PC-3 (cell line): ENCODE data around the gene RCCD1. TPM values are rescaled to one million over a fixed set of nuclear protein-coding genes. Genes with fewer than 3 reads are reported as not detected.

ENCODE experiments used
- ATAC-seq: fragments of 200-7000 bp; cut with Tn5 transposase; 2 replicates; pipeline ENCODE4 v1.9.1; 2020; ENCODE audit warnings: mild to moderate bottlenecking, moderate library complexity
- BruUV-seq: library from RNA; stranded (reverse); fragments of 400-500 nt; replicated peaks from 2 replicates; lab custom pipeline; 2021; lab: Mats Ljungman, UMichigan
- CTCF ChIA-PET: fragments of 300-600 bp; sonication (Branson Sonifier 250); formaldehyde crosslinking; loops from one replicate; lab custom pipeline; 2022; ENCODE audit warnings: antibody characterized with exemption; lab: Charles Lee
- POLR2A ChIA-PET: fragments of 300-600 bp; sonication (Branson Sonifier 250); formaldehyde crosslinking; loops from one replicate; lab custom pipeline; 2022; ENCODE audit warnings: antibody characterized with exemption; ENCODE audit not compliant: unreplicated experiment; lab: Charles Lee
- DNase-seq: peaks from one replicate; pipeline ENCODE4 v3.0.0-alpha.2; 2015
- H2AFZ ChIP-seq: fragments of 300-600 bp; sonication (generic); 2 replicates; pipeline ENCODE4 v1.6.0; 2016; ENCODE audit warnings: antibody characterized with exemption, low read length
- H3F3A ChIP-seq: fragments of 300-600 bp; sonication (generic); one replicate; pipeline ENCODE4 v1.6.0; 2017; ENCODE audit warnings: antibody characterized with exemption, low read length, control low read depth, mild to moderate bottlenecking; ENCODE audit not compliant: unreplicated experiment
- H3K27ac ChIP-seq: fragments of 300-600 bp; sonication (generic); 2 replicates; pipeline ENCODE4 v1.5.1; 2016; ENCODE audit warnings: mild to moderate bottlenecking, low read length
- H3K27me3 ChIP-seq: fragments of 300-600 bp; sonication (generic); 2 replicates; pipeline ENCODE4 v1.6.1; 2016; ENCODE audit warnings: low read length, mixed read lengths
- H3K36me3 ChIP-seq: fragments of 300-600 bp; sonication (generic); 2 replicates; pipeline ENCODE4 v1.6.1; 2016; ENCODE audit warnings: low read depth, mixed run types, low read length, mixed read lengths
- H3K4me1 ChIP-seq: fragments of 300-600 bp; sonication (generic); 2 replicates; pipeline ENCODE4 v1.5.1; 2016; ENCODE audit warnings: low read length; ENCODE audit not compliant: insufficient read depth
- H3K4me2 ChIP-seq: fragments of 300-600 bp; sonication (generic); 2 replicates; pipeline ENCODE4 v1.6.0; 2016; ENCODE audit warnings: low read length
- H3K4me3 ChIP-seq: fragments of 300-600 bp; sonication (generic); 2 replicates; pipeline ENCODE4 v1.5.1; 2016; ENCODE audit warnings: mild to moderate bottlenecking, low read length, mixed read lengths
- H3K79me2 ChIP-seq: fragments of 300-600 bp; sonication (generic); 2 replicates; pipeline ENCODE4 v1.6.1; 2017; ENCODE audit warnings: low read length, mixed read lengths
- H3K9ac ChIP-seq: fragments of 300-600 bp; sonication (generic); 2 replicates; pipeline ENCODE4 v1.6.0; 2016; ENCODE audit warnings: mild to moderate bottlenecking, low read length
- H3K9me2 ChIP-seq: fragments of 300-600 bp; sonication (generic); replicated peaks from 2 replicates; pipeline ENCODE4 v1.6.1; 2016; ENCODE audit warnings: mixed run types, low read length, mixed read lengths
- H3K9me3 ChIP-seq: fragments of 300-600 bp; sonication (generic); 2 replicates; pipeline ENCODE4 v1.6.1; 2016; ENCODE audit warnings: low read length, mixed read lengths
- H4K20me1 ChIP-seq: fragments of 300-600 bp; sonication (generic); 2 replicates; pipeline ENCODE4 v1.6.1; 2016; ENCODE audit warnings: low read length, mixed read lengths
- EZH2 ChIP-seq: fragments of 300-600 bp; sonication (generic); IDR thresholded peaks from one replicate; pipeline ENCODE4 v1.6.1; 2017; ENCODE audit warnings: antibody characterized with exemption, mild to moderate bottlenecking, low read length; ENCODE audit not compliant: unreplicated experiment
- EZH2phosphoT487 ChIP-seq: fragments of 300-600 bp; sonication (generic); IDR thresholded peaks from 2 replicates; pipeline ENCODE4 v1.6.1; 2018; ENCODE audit warnings: mild to moderate bottlenecking, antibody characterized with exemption, low read length, borderline replicate concordance
- intact Hi-C: fragments of 100-400 bp; cut with micrococcal nuclease; formaldehyde crosslinking; loops from 2 replicates; pipeline ENCODE4 v1.9.0; 2023
- total RNA-seq: library from RNA; depleted of rRNA; stranded (reverse); fragments of >200 nt; gene quantifications from 2 replicates; pipeline ENCODE4 v1.2.3, GENCODE V29; 2014
- TF ChIP-seq, protein P1 (sequence below): fragments of 300-600 bp; sonication (generic); conservative IDR thresholded peaks from 2 replicates; pipeline ENCODE4 v1.5.1; 2017; ENCODE audit warnings: antibody characterized with exemption, low read depth, mild to moderate bottlenecking, low read length

Gene RCCD1
- total RNA-seq, 1 experiment from 2014 or later: 9.2 TPM

DNA sequence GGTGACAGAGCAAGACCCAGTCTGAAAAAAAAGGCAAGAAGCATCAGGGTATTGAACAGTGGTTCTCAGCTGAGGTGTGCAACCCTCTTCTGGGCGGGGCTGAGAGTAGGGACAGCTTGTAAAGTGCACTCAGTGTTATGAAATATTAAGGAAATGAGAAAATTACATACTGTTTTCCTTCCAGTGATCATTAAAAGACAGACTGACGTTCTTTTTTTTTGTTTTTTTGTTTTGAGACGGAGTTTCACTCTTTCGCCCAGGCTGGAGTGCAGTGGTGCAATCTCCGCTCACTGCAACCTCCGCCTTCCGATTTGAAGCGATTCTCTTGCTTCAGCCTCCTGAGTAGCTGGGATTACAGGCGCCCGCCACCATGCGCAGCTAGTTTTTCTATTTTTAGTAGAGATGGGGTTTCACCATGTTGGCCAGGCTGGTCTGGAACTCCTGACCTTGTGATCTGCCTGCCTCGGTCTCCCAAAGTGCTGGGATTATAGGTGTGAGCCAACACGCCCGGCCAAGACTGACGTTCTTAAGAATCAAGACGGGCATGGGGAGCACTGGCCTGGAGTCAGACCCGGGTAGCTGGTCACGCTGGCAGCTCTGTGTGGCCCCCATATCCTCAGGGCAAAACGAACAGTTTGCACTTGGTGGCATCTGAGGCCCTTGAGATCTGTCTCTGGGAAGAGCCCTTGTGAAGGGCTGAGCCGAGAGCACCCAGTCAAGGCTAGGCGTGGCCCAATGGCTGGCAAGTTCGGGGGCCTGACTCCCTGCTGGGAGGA is 40.2 kb upstream of the RCCD1 start:
- ChIA-PET CTCF (interaction anchor here (0.8 kb wide), 1 partner anchor 12 kb away, joined by 4 read pairs; the partner anchor contains the start of gene MAN2A2), POLR2A (no interaction called here)
- no peaks in the 10 kb centered on the region for H4K20me1 ChIP-seq
- no peak for TF ChIP-seq EZH2
- TF ChIP-seq EZH2phosphoT487: no peak
- TF ChIP-seq, protein P1, sequence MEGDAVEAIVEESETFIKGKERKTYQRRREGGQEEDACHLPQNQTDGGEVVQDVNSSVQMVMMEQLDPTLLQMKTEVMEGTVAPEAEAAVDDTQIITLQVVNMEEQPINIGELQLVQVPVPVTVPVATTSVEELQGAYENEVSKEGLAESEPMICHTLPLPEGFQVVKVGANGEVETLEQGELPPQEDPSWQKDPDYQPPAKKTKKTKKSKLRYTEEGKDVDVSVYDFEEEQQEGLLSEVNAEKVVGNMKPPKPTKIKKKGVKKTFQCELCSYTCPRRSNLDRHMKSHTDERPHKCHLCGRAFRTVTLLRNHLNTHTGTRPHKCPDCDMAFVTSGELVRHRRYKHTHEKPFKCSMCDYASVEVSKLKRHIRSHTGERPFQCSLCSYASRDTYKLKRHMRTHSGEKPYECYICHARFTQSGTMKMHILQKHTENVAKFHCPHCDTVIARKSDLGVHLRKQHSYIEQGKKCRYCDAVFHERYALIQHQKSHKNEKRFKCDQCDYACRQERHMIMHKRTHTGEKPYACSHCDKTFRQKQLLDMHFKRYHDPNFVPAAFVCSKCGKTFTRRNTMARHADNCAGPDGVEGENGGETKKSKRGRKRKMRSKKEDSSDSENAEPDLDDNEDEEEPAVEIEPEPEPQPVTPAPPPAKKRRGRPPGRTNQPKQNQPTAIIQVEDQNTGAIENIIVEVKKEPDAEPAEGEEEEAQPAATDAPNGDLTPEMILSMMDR: no peak
- no TSS peak for BruUV-seq
- H2AFZ ChIP-seq: no peak overlapping the region
- H3F3A ChIP-seq: no peaks in the 10 kb centered on the region
- no peaks in the 10 kb centered on the region for H3K4me1 ChIP-seq
- H3K27ac ChIP-seq: no peak overlapping the region
- H3K4me3 ChIP-seq: no peak overlapping the region
- DNase-seq (no peak), ATAC-seq (no peak)
- intact Hi-C loops: no loop called here
- H3K36me3 ChIP-seq: no peaks in the 10 kb centered on the region; the same call in 1 of the 2 replicates
- H3K9ac ChIP-seq: no peak overlapping the region
- H3K79me2 ChIP-seq: no peaks in the 10 kb centered on the region
- no peaks in the 10 kb centered on the region for H3K27me3 ChIP-seq
- H3K4me2 ChIP-seq: no peak overlapping the region
- H3K9me2 ChIP-seq: no peaks in the 10 kb centered on the region
- no peaks in the 10 kb centered on the region for H3K9me3 ChIP-seq

DNA sequence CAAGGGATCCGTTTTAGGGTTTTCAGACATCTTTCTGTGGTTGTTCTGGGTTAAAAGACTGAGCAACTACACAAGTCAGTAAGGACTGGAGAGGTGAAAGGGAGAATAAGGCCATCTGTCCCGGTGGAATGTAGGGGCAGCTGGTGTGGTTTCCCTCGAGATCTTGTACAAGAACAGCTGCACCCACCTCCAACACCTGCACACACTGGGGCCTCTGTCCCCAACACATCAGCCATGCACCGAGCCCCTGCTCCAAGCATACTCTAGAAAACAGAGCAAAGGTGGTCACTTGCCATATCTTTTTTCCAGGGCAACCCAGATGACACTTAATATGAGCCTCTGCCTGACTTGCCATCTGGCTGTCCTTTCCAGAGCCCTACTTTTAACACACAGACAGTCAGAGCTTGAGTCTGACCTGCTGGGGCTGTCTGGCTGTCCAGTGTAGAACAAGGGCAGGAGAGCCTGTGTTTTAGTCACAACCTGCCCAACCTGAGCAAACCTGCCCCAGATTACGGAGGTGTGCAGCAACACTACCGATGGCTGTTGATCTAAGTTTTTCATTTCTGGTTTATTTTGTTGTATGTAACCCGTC is 39.4 kb upstream of the RCCD1 start:
- Histone ChIP-seq H3K4me1 (no peaks in the 10 kb centered on the region), H3K4me3 (no peak overlapping the region), H3K9ac (no peak overlapping the region), H3K4me2 (no peak overlapping the region), H3K9me3 (no peaks in the 10 kb centered on the region), H3K79me2 (no peaks in the 10 kb centered on the region), H2AFZ (no peak overlapping the region), H3F3A (no peaks in the 10 kb centered on the region), H3K36me3 (no peaks in the 10 kb centered on the region; the same call in 1 of the 2 replicates), H3K27me3 (no peaks in the 10 kb centered on the region), H4K20me1 (no peaks in the 10 kb centered on the region), H3K9me2 (no peaks in the 10 kb centered on the region), H3K27ac (no peak overlapping the region)
- CTCF ChIA-PET: no interaction called here
- ATAC-seq (no peak), DNase-seq (no peak)
- no TSS peak for BruUV-seq
- POLR2A ChIA-PET: no interaction called here
- no peak for TF ChIP-seq EZH2
- intact Hi-C loops: no loop called here

DNA sequence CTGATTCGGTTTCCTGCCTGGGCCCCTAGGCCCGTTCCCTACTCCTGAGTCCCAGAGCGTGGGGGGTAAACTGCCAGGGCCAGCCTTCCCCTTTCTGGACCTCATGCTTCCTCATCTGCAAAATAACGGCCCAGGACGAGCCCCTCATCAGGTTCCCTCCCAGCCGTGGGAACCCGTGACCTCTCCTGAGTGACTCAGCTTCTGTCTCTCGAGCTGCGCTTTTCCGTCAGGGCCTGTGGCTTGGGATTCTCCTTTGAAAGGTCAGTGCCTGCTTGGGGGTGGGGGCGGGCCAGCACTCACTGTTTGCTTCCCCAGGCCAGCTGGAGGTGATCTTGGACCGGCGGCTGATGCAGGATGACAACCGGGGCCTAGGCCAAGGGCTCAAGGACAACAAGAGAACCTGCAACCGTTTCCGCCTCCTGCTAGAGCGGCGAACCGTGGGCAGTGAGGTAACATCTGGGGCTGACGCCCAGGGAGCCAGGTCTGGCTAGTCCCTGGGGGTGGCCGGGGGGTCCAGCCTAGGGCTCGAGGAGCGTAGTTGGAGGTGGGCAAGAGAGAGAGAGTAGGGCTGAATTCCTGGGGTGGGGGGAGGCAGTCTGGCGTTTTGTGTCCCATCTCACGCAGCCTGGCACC is 38.8 kb upstream of the RCCD1 start:
- no peaks in the 10 kb centered on the region for H3K79me2 ChIP-seq
- DNase-seq (no peak), ATAC-seq (no peak)
- H3K9me2 ChIP-seq: no peaks in the 10 kb centered on the region
- no peak overlapping the region for H3K27ac ChIP-seq
- no peaks in the 10 kb centered on the region for H3K4me1 ChIP-seq
- no peak overlapping the region for H3K4me2 ChIP-seq
- TF ChIP-seq EZH2: no peak
- no peak for TF ChIP-seq EZH2phosphoT487
- TF ChIP-seq, protein P1: no peak
- CTCF ChIA-PET: no interaction called here
- no peak overlapping the region for H3K4me3 ChIP-seq
- BruUV-seq: no TSS peak
- H2AFZ ChIP-seq: no peak overlapping the region
- H3K36me3 ChIP-seq: no peaks in the 10 kb centered on the region
- no peaks in the 10 kb centered on the region for H3F3A ChIP-seq
- no peak overlapping the region for H3K9ac ChIP-seq
- H3K27me3 ChIP-seq: no peaks in the 10 kb centered on the region
- intact Hi-C loops: no loop called here
- no peaks in the 10 kb centered on the region for H3K9me3 ChIP-seq
- H4K20me1 ChIP-seq: no peaks in the 10 kb centered on the region
- POLR2A ChIA-PET: no interaction called here
